Right lung (tissue), 10 donors: Measurements from ENCODE around the gene B3GAT2. TPM values are rescaled to one million over a fixed set of nuclear protein-coding genes. Genes with fewer than 3 reads are reported as not detected.
A peak's percentile ranks its signal among the peaks of the same experiment; 100 is the strongest.
"Not testable (repeated sequence)": the region's sequence is repeated elsewhere in the genome, so short reads cannot be mapped to it uniquely, and the experiment has no call there.

ENCODE experiments used
- DNase-seq, 2 donors: peaks; one replicate each; pipeline ENCODE4 v3.0.0-alpha.2; 2013
- long read RNA-seq, 8 donors: transcript quantifications; one replicate each; lab custom pipeline, GENCODE V29; 2026
- polyA plus RNA-seq, 5 donors: library from polyadenylated mRNA; unstranded; fragments of 120-200 nt; gene quantifications; one replicate each; pipeline versions ENCODE4 v1.2.1 to v1.2.3, GENCODE V29; 2013; ENCODE audit warnings: inconsistent platforms in 1 of 5, low replicate concordance in 1 of 5; ENCODE audit not compliant: insufficient read length in 5 of 5, insufficient read depth in 1 of 5

The B3GAT2 gene, protein sequence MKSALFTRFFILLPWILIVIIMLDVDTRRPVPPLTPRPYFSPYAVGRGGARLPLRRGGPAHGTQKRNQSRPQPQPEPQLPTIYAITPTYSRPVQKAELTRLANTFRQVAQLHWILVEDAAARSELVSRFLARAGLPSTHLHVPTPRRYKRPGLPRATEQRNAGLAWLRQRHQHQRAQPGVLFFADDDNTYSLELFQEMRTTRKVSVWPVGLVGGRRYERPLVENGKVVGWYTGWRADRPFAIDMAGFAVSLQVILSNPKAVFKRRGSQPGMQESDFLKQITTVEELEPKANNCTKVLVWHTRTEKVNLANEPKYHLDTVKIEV
- polyA plus RNA-seq: 1 to 10 TPM; 1.4 to 2.8 (median 1.9) TPM
- long read RNA-seq, donor 1: 0 reads
- long read RNA-seq, donor 2: 0 reads
- long read RNA-seq, donor 3: 0 reads
- long read RNA-seq, donor 4: 0 reads
- long read RNA-seq, donor 5, partial matches to known transcripts: 58 of 58 reads
- long read RNA-seq, donor 5, other reads (novel, unspliced or antisense): 0 of 58 reads
- long read RNA-seq, donor 6: 0 reads
- long read RNA-seq, donor 7: 0 reads
- long read RNA-seq, donor 8: 0 reads

DNA sequence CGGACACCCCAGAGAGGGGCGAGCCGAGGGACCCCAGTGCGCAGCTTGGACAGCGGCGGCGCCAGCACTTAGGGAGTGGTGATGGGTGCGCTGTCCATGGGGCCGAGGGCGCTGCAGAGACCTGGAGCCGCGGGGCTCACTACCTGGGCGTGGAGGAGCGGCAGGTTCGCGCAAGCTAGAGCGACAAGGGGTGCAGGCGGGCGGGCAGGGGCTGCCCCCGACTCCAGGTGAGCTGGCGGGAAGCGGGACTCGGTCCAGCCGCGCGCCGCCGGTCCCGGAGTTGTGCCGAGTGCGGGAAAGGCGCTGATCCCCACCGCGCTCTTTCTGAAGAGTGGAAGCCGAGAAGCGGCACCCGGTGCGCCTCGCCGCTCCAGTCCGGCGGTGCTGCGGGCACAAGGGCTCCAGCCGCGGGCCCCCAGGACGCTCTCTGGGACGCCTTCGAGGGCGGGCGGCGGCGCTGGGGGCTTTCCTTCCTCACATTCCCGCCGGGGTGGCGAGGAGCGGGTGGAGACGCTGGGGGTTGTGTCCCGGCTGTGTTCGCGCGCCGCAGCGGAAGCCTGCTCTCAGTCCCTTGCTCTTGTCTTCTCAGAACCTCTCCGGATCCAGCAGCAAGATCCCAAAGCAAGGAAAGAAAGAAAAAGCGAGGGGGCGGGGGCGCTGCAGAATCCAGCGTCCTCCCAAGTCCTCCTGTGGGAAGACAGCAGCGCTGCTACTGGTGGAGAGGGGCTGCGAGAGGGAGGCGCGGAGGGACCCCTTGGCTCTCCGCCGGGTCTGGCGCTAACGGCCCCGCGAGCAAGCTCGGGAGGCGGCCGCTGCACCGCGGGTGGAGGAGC, at the start of gene B3GAT2:
Gene B3GAT2 (minus strand): TSS at position 610 of the 833 bp plus-strand sequence. CDS start 631 bp downstream, outside the sequence.
- DNase-seq: peak; percentile 2 to 32

DNA sequence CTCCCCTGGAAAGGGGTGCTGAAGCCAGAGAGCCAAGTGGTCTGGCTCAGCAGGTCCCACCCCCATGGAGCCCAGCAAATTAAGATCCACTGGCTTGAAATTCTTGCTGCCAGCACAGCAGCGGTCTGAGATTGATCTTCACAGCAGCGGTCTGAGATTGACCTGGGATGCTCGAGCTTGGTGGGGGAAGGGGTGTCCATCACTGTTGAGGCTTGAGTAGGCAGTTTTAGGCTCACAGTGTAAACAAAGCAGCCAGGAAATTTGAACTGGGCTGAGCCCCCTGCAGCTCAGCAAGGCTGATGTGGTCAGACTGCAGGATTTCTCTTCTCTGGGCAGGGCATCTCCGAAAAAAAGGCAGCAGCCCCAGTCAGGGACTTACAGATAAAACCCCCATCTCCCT, 41.3 kb upstream of the B3GAT2 start:
- no peak for DNase-seq

DNA sequence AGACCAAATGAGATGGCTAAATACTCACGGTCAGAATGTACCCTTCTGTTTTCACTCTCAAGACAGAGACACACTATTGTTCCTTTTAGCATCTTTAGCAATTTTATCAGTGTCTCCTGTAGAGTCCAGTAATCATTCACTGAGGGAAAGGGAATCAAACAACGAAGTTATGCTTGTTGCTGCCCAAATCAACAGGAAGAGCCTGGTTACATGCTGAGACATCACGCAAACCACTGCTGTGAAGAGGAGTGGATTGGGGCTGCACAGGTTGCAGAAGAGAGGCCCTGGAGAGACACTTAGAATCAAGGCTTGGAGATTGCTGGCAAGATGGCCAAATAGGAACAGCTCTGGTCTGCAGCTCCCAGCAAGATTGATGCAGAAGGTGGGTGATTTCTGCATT, 40.5 kb upstream of the B3GAT2 start:
- DNase-seq: no peak

DNA sequence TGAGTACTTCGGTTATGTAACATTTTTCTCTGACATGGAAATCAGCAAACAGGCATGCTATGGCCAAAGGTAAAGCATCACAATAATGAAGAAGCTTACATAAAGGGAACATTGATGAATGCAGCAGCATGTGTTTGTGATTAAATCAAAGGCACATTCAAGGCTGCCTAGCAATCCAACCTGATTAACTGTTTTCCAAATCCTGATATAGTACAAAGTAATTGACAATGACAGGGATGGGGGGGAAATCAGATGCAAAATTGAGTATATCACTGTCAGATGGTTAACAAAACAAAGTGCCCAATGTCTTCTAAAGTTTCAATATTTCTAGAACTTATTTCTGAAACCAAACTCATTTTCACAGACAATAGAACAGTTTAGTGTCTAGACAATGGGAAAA, 39.2 kb upstream of the B3GAT2 start:
- DNase-seq: no peak

DNA sequence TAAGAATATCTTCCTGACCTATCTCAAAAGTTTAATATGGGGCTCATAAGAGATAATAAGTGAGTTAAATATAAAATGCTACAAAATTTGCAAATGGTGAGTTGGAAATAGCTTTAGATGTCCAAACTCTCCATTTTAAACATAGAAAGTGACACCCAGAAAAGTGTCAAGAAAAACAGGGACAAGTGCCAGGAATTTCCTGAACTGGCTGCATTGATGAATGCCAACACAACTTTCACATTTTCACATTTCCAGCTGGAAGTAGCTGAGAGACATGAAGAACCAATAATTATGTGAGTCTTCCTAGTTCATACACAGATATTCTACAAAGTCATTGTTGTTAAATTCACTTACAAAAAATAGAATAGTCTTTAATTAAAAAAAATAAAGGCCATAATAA, 38.6 kb upstream of the B3GAT2 start:
- DNase-seq: no peak

DNA sequence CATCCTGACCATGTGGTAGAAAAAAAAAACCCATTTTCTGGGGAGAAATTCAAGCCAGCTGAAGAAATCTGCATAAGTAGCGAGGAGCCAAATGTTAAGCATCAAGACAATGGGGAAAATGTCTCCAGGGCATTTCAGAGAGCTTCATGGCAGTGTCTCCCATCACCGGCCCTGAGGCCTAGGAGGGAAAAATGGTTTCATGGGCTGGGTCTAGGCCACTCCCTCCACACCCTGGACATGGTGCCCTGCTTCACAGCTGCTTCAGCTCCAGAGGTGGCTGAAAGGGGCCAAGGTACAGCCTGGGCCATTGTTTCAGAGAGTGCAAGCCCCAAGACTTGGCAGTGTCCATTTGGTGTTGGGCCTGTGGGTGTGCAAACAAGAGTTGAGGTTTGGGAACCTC, 34.4 kb upstream of the B3GAT2 start:
- no peak for DNase-seq

DNA sequence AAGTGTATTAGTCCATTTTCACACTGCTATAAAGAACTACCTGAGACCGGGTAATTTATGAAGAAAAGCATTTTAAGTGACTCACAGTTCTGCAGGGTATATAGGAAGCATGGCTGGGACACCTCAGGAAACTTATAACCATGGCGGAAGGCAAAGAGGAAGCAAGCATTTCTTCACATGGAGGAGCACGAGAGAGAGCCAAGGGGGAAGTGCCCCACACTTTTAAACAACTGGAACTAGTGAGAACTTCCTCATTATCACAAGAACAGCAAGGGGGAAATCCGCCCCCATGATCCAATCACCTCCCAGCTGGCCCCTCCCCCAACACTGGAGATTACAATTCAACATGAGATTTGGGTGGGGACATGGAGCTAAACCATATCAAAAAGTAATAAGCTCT, 28.3 kb upstream of the B3GAT2 start:
- no peak for DNase-seq

DNA sequence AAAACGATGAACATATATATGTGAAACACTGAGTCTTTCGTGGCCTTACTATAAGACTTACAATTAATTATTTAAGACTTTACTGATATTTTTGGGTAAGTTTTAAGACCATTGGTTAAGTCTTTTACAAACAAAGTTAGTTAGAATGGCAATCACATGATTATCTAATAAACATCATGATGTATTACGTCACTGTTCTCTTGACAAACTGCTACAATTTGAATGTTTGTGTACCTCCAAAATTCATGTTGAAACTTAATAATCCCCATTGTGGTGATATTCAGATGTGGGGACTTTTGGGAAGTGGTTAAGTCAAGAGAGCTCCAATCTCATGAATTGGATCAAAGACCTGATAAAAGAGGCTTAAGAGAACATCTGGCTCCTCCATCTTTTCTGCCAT, 25.9 kb upstream of the B3GAT2 start:
- no peak for DNase-seq

DNA sequence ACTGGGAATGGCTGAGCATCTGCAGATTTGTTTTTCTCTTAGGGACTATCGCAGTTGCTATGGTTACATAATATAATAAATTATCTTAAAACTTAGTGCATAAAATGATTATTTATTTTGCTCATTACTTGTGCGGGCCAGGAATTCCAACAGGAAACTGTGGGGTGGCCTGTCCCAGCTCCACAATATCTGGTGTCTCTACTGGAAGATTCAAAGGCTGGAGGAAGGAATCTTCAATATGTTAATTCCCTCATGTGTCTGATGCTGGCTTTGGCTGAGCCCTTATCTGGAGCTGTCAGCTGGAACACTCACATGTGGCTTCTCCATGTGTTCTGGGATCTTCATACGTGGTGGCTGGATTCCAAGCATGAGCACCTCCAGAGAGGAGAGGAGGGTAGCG, 23.9 kb upstream of the B3GAT2 start:
- no peak for DNase-seq

DNA sequence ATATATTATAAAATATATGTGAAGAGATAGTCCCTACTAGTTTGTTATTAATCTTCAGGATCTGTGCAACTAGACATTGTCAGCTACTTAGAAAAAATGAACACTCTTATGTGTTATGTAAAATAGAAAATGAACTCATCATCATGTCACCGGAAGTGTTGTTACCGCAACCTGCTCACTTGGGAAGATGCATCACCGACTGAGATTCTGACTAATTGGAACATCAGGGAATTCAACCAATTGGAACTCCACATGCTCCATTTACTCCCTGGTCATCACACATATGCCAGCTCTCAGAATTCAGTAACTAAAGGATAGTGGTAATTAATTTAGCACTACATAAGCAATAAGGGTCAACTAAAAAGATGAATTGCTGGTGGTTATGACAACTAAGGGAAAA, 16.7 kb upstream of the B3GAT2 start:
- no peak for DNase-seq

DNA sequence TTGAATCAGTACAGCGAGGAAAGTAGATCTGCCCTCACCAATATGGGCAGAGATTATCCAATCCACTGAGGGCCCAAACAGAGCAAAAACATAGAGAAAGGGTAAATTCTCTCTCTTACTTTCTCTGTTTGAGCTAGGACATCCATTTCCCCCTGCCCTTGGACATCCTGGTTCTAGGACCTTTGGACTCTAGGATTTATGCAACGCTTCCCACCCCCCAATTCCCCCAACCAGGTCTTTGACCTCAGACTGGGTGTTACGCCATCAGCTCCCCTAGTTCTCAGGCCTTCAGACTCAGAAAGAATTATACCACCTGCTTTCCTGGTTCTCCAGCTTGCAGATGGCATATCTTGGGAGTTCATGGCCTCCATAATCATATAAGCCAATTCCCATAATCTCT, 10.2 kb upstream of the B3GAT2 start:
- no peak for DNase-seq

DNA sequence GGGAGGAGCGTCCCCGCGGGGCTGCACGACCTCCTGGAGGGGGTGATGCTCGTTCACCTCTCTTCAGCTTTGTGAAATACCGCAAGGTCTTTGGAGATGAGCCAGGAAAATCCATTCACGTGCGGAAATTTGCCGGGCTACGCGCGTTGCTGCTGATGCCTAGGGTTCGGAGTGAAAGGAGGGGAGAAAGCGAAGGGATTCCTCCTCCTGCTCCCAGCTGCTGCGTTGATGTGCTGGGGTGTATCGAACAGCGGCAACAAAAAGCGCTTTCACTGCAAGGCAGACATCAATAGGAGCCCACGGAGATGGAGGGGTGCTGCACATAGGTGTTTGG, 391 bp upstream of the B3GAT2 start:
- DNase-seq: peak in 1 of 2 donors; percentile 30

DNA sequence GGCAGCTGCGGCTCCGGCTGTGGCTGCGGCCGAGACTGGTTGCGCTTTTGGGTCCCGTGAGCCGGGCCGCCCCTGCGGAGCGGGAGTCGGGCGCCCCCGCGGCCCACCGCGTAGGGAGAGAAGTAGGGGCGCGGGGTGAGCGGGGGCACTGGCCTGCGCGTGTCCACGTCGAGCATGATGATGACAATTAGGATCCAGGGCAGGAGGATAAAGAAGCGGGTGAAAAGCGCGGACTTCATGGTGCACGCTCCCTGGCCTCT, 739 bp downstream of the B3GAT2 start:
- no peak for DNase-seq

DNA sequence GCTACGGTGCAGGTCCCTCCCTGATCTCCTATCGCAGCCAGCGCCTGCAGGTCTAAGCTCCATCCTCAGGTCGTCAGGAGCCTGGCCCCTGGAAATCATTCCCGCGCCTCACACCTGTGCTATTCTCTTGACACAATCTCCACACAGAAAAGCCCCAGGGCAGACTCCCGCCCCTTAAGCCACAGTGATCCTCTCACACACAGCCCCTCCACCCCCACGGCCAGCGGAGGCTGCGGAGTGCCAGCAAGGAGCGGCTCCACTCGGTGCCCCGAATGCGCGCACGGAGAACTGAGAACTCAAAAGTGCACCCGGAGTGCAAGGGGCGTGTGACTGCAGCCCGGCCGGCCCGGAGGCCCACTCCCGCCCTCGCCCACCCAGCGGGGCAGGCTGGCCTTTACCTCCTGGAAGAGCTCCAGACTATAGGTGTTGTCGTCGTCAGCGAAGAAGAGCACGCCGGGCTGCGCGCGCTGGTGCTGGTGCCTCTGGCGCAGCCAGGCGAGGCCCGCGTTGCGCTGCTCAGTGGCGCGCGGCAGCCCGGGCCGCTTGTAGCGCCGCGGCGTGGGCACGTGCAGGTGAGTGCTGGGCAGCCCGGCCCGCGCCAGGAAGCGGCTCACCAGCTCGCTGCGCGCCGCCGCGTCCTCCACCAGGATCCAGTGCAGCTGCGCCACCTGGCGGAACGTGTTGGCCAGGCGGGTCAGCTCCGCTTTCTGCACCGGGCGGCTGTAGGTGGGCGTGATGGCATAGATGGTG, 1.2 kb downstream of the B3GAT2 start:
- DNase-seq: peak; percentile 72 to 76

DNA sequence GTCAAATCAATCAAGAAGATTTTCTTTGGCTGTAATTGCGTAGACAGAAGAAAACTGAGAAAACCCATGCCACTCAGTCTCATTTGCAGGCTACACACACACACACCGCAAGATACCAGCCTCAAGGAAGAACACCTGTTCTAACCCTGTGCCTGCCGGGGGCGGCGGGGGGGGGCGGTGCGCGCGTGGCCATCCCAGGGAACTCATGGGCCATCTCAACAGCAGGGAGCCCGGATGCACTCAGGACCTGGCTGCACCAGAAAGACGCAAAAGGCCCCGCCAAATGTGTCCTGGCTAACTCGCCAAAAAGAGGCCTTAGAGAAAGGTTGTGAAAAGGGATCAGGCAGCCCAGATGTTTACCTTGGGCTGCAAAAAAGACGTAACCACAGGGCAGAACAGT, 2.1 kb downstream of the B3GAT2 start:
- DNase-seq: no peak

DNA sequence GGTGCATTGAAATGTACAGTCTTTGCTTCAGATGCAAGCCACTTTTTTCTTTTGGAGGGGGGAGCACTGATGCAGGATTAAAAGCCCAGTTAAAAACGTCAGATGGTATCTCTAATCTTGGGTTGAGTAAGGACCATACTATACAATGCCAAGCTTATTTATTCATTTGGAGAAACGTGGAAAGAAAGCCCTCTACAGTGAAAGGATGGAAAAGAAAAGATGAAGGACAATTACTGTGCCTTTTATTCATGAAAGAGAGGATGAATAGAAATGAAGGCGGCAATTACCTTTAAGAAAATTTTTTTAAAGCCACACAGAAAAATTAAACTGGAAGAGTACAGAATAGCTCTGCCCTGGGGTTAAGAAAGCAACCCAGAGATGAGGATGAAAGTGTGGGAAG, 2.7 kb downstream of the B3GAT2 start:
- DNase-seq: no peak

DNA sequence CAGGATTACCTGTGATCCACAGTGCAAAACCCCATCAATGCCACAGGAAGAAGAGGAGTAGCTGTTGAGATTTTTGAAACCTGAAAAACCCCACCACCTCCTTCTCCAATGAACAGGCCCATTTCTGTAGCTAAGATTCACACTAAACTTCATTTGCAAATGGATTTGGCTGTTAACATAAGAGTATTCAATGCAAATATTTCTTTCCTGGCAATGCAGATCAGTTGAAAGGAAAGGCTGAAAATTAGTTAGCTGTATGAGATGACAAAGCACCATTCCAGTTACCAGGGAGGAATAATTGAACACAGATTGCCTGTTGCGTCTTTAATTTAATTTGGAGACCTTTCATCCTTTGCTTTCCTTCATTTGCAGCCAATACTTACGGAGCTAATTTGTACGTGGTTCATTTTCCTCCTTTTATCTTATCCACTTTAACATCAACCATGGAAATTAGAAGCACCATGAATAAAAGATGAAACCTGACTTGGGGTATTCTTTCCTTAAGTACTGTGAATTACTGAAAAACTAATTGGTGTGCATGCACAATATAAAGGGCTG, 4.2 kb downstream of the B3GAT2 start:
- DNase-seq: no peak

DNA sequence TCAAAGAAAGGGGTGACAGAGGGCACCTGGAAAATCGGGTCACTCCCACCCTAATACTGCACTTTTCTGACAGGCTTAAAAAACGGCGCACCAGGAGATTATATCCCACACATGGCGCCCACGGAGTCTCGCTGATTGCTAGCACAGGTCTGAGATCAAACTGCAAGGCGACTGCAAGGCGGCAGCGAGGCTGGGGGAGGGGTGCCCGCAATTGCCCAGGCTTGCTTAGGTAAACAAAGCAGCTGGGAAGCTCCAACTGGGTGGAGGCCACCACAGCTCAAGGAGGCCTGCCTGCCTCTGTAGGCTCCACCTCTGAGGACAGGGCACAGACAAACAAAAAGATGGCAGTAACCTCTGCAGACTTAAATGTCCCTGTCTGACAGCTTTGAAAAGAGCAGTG, 12.5 kb downstream of the B3GAT2 start:
- DNase-seq: not testable (repeated sequence)

DNA sequence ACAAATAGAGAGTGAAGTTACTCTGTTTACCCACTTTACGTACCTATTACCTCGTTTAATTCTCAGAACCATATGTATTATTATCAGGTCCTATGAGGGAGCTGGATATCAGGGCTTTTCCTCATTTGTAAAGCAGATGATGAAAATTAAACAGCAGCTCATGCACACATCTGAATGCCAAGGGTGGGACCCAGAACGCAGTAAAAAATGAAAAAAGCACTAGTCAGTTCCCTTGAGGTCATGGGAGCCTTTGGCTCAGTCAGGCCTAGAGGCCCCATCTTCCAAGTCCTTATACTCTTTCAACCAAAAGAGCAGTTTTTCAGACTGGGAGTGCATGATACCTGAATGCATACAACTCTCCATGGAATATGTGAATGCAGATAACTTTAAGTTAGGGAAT, 23.0 kb downstream of the B3GAT2 start:
- no peak for DNase-seq

DNA sequence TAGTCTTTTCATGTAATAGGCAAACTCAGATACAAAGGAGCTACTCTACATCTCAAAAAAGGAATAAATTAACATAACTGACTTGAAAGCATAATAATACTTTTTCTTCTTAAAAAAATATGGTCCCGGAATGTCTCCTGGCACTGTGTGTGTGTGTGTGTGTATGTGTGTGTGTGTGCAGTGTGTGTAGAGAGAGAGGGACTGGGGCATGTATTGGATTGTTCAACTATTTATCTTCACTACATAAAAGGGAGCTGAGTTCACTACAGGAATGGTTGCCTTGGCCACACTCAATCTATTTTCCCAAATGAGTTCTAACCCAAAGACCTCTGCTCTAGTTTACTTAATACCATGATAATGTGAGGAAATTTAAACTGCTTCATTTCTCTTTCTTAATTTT, 51.1 kb downstream of the B3GAT2 start:
- DNase-seq: no peak

DNA sequence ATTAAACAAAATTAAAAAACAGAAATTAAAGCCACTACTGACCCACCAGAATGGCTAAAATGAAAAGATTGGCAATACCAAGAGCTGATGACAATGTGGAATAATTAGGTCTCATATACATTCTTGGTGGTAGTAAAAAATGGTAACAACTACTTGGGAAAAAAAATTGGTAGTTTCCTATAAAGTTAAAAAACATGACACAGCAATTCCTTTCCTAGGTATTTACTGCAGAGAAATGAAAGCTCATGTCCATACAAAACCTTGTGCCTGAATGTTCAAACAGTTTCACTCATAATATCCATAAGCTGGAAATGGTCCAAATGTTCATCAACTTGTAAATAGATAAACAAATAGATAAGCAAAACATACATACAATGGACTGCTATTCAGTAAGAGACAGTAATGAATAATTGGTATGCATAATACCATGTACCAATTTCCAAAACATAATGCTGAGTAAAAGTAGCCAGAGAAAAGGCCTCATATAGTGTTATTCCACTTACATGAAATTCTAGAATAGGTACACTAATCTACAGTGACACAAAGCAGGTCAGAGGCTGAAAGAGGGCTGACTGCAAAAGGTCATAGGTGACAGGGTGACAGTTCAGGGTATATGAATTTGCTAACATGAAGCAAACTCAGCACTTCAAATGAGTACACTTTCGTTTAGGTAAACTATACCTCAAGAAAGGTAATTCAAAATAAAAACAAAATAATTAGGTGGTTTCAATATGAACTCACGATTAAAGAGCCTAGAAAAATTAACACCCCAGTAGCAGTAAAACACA, 53.0 kb downstream of the B3GAT2 start:
- DNase-seq: no peak
